Activated CD4-positive, alpha-beta T cell treated with anti-CD3 and anti-CD28 coated beads for 24 hours (primary cell): ENCODE results near the gene PKNOX1.
"Not testable (repeated sequence)": the region's sequence is repeated elsewhere in the genome, so short reads cannot be mapped to it uniquely, and the experiment has no call there.

Experiments used
- DNase-seq, 2 donors: peaks; one replicate each; pipeline ENCODE4 v3.0.0-alpha.2; 2020; ENCODE audit warnings: low read depth in 2 of 2

PKNOX1 gene

GRCh38 chr21:42983869-42984268, 9.5 kb downstream of the PKNOX1 start:
- DNase-seq, result no peak

GRCh38 chr21:42986125-42986783, 11.9 kb downstream of the PKNOX1 start:
- no peak for DNase-seq

- no peak for DNase-seq
Measured at GRCh38 chr21:42988236-42988965, 14.0 kb downstream of the PKNOX1 start.

GRCh38 chr21:42989370-42989769, 15.0 kb downstream of the PKNOX1 start:
- DNase-seq, result not testable (repeated sequence)

GRCh38 chr21:42989816-42990650, 15.7 kb downstream of the PKNOX1 start:
- no peak for DNase-seq

- no peak for DNase-seq
Measured at GRCh38 chr21:42991992-42992740, 17.8 kb downstream of the PKNOX1 start.

- DNase-seq, result no peak
Measured at GRCh38 chr21:42993051-42993712, 18.8 kb downstream of the PKNOX1 start.

- DNase-seq, result no peak
Measured at GRCh38 chr21:42997053-42997452, 22.7 kb downstream of the PKNOX1 start.

- DNase-seq, result not testable (repeated sequence)
Measured at GRCh38 chr21:42997983-42998382, 23.6 kb downstream of the PKNOX1 start.

GRCh38 chr21:42999152-42999551, 24.8 kb downstream of the PKNOX1 start:
- not testable (repeated sequence) for DNase-seq

GRCh38 chr21:43000041-43000440, 25.7 kb downstream of the PKNOX1 start:
- DNase-seq, result not testable (repeated sequence)

- DNase-seq, result no peak
Measured at GRCh38 chr21:43001316-43001715, 27.0 kb downstream of the PKNOX1 start.

- DNase-seq, result no peak
Measured at GRCh38 chr21:43004926-43005325, 30.6 kb downstream of the PKNOX1 start.

GRCh38 chr21:43005635-43006034, 31.3 kb downstream of the PKNOX1 start:
- no peak for DNase-seq

GRCh38 chr21:43006051-43006873, 31.9 kb downstream of the PKNOX1 start:
- DNase-seq, result not testable (repeated sequence)

GRCh38 chr21:43006874-43007208, 32.5 kb downstream of the PKNOX1 start:
- DNase-seq, result no peak

GRCh38 chr21:43012596-43012995, 38.2 kb downstream of the PKNOX1 start:
- DNase-seq, result no peak

- DNase-seq, result no peak
Measured at GRCh38 chr21:43015906-43016540, 41.7 kb downstream of the PKNOX1 start.

GRCh38 chr21:43016728-43017127, 42.4 kb downstream of the PKNOX1 start:
- DNase-seq, result no peak

- no peak for DNase-seq
Measured at GRCh38 chr21:43018519-43018918, 44.2 kb downstream of the PKNOX1 start.
